HG03558 (cell line): Measurements from ENCODE around the gene WDR20.
"Not testable (repeated sequence)": the region's sequence is repeated elsewhere in the genome, so short reads cannot be mapped to it uniquely, and the experiment has no call there.

ENCODE experiments used
- ATAC-seq: cut with Tn5 transposase; IDR thresholded peaks from one replicate; pipeline ENCODE4 v1.9.1; 2021; ENCODE audit warnings: moderate number of reproducible peaks; ENCODE audit not compliant: unreplicated experiment; ENCODE audit errors: extremely low read depth

Gene WDR20

GRCh38 chr14:102164965-102165364, 25.3 kb downstream of the WDR20 start:
- no peak for ATAC-seq

- ATAC-seq = no peak
Observed at GRCh38 chr14:102170061-102170460, 30.4 kb downstream of the WDR20 start.

GRCh38 chr14:102171173-102172020, 31.7 kb downstream of the WDR20 start:
- no peak for ATAC-seq

- not testable (repeated sequence) for ATAC-seq
Observed at GRCh38 chr14:102172021-102172272, 32.2 kb downstream of the WDR20 start.

GRCh38 chr14:102172721-102173120, 33.0 kb downstream of the WDR20 start:
- not testable (repeated sequence) for ATAC-seq

GRCh38 chr14:102177161-102177560, 37.5 kb downstream of the WDR20 start:
- ATAC-seq = no peak

GRCh38 chr14:102178806-102179205, 39.1 kb downstream of the WDR20 start:
- no peak for ATAC-seq

GRCh38 chr14:102180248-102180998, 40.7 kb downstream of the WDR20 start:
- no peak for ATAC-seq

GRCh38 chr14:102181187-102181586, 41.5 kb downstream of the WDR20 start:
- no peak for ATAC-seq

- no peak for ATAC-seq
Observed at GRCh38 chr14:102182190-102182589, 42.5 kb downstream of the WDR20 start.

- ATAC-seq = no peak
Observed at GRCh38 chr14:102182936-102183619, 43.4 kb downstream of the WDR20 start.

- no peak for ATAC-seq
Observed at GRCh38 chr14:102183886-102184285, 44.2 kb downstream of the WDR20 start.

GRCh38 chr14:102184316-102185035, 44.8 kb downstream of the WDR20 start:
- ATAC-seq = no peak

GRCh38 chr14:102185360-102185759, 45.7 kb downstream of the WDR20 start:
- ATAC-seq = no peak

GRCh38 chr14:102187044-102187443, 47.3 kb downstream of the WDR20 start:
- no peak for ATAC-seq

- no peak for ATAC-seq
Observed at GRCh38 chr14:102187568-102188001, 47.9 kb downstream of the WDR20 start.

GRCh38 chr14:102188187-102188586, 48.5 kb downstream of the WDR20 start:
- ATAC-seq = no peak

- no peak for ATAC-seq
Observed at GRCh38 chr14:102189874-102190273, 50.2 kb downstream of the WDR20 start.

- no peak for ATAC-seq
Observed at GRCh38 chr14:102192840-102193502, 53.3 kb downstream of the WDR20 start.

- ATAC-seq = no peak
Observed at GRCh38 chr14:102194856-102195255, 55.2 kb downstream of the WDR20 start.
